ENCODE data around the gene SYNJ2.

The SYNJ2 gene

GRCh38 chr6:158131926-158132325, 150.3 kb downstream of the SYNJ2 start:
- peak; percentile 67 for DNase-seq (ENCODE audit: low spot score)

- DNase-seq (ENCODE audit: low spot score), result peak; percentile 51
Observed at GRCh38 chr6:158142789-158143188, 161.1 kb downstream of the SYNJ2 start.

- peak; percentile 11 for DNase-seq (ENCODE audit: low spot score)
Observed at GRCh38 chr6:158143700-158144099, 162.0 kb downstream of the SYNJ2 start.
